ENCODE results near the gene SNX9. TPM values are rescaled to one million over a fixed set of nuclear protein-coding genes. Genes with fewer than 3 reads are reported as not detected.
"Not testable (repeated sequence)": the region's sequence is repeated elsewhere in the genome, so short reads cannot be mapped to it uniquely, and the experiment has no call there.

Gene SNX9
- total RNA-seq, 2 donors from 2014 or later, result 37.3 to 81.7 TPM

DNA sequence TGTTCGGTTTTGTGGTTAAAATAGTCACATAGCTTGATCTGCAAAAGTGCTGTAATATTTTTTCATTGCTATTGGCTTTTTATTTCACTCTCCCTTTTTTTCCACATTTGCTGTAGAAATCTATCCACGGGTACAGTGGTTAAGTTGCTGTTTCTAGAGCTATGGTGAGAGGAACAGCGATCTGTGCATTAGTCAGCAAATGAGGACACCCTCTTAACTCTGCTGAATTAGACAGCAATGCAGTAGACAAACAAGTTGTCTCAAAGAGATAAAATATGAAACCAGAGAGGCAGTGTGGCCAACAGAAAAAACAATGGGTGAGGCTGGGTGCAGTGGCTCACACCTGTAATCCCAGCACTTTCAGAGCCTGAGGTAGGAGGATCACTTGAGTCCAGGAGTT lies 141.1 kb downstream of the SNX9 start:
- H3K9me3 ChIP-seq, result no peaks in the 10 kb centered on the region
- H3K4me1 ChIP-seq, result peaks cover 7% of the 10 kb centered on the region
- intact Hi-C loops (cut with DNase I), result no loop called here
- H3K27ac ChIP-seq, result no peak overlapping the region
- no peaks in the 10 kb centered on the region for H3K36me3 ChIP-seq
- DNase-seq, result no peak
- TF ChIP-seq, protein P1, sequence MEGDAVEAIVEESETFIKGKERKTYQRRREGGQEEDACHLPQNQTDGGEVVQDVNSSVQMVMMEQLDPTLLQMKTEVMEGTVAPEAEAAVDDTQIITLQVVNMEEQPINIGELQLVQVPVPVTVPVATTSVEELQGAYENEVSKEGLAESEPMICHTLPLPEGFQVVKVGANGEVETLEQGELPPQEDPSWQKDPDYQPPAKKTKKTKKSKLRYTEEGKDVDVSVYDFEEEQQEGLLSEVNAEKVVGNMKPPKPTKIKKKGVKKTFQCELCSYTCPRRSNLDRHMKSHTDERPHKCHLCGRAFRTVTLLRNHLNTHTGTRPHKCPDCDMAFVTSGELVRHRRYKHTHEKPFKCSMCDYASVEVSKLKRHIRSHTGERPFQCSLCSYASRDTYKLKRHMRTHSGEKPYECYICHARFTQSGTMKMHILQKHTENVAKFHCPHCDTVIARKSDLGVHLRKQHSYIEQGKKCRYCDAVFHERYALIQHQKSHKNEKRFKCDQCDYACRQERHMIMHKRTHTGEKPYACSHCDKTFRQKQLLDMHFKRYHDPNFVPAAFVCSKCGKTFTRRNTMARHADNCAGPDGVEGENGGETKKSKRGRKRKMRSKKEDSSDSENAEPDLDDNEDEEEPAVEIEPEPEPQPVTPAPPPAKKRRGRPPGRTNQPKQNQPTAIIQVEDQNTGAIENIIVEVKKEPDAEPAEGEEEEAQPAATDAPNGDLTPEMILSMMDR (IDR thresholded peaks at IDR 0.05), result no peak
- H3K27me3 ChIP-seq, result no peaks in the 10 kb centered on the region
- no peak overlapping the region for H3K9ac ChIP-seq (ENCODE audit: low read depth in 2 of 2, low read length in 2 of 2)
- no peak overlapping the region for H3K4me3 ChIP-seq

DNA sequence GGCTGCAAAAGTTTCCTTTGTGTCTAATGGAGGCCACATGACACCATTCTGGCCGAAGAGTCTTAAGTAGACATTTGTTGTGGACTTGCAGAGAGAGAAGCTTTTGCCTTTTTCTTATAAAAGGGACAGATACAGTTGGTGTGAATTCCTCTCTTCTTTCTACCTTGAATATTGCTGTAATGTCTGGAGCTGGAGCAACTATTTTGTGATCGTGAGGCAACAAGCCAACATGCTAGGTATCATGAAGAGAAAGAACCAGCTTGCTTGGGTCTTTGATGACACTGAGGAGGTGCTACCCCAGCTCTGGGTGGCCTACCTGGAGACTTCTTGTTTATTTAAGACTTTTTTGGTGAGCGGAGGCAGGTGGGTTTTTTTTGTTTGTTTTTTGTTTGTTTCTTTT lies 142.3 kb downstream of the SNX9 start:
- intact Hi-C loops (cut with DNase I), result no loop called here
- TF ChIP-seq, protein P1 (IDR thresholded peaks at IDR 0.05), result no peak
- H3K27ac ChIP-seq, result peak overlapping the region; percentile 96

DNA sequence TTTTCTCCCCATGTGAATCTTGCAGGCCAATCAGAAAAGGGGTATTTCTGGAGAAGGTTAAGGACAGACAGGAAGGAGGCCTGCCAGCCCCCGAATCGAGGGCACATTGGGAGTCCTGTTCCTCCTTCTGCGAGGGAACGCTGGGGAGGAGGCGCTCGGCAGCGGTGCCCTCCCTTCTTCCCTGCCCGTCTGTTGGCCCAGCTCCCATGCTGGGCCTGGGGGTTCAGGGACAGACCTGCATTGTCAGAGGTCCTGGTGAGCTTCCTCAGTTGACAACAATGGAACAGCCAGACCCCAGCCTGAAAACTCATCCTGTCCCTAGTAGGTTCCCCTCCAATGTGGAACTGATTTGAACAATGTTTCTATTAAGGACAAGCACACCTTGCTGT lies 143.5 kb downstream of the SNX9 start:
- Histone ChIP-seq H3K9me3 (no peaks in the 10 kb centered on the region), H3K27me3 (no peaks in the 10 kb centered on the region), H3K4me1 (peaks cover 7% of the 10 kb centered on the region), H3K36me3 (no peaks in the 10 kb centered on the region), H3K9ac (ENCODE audit: low read depth in 2 of 2, low read length in 2 of 2) (peak overlapping the region; percentile 42 to 74), H3K4me3 (no peak overlapping the region), H3K27ac (peak overlapping the region; percentile 96)
- intact Hi-C loops (cut with DNase I), result no loop called here
- DNase-seq, result peak; percentile 47
- TF ChIP-seq, protein P1 (IDR thresholded peaks at IDR 0.05), result no peak

More for the DNA sequence above, 142.3 kb downstream of the SNX9 start:
- no peaks in the 10 kb centered on the region for H3K27me3 ChIP-seq
- no peak for DNase-seq
- no peak overlapping the region for H3K9ac ChIP-seq (ENCODE audit: low read depth in 2 of 2, low read length in 2 of 2)
- H3K4me1 ChIP-seq, result peaks cover 7% of the 10 kb centered on the region
- H3K4me3 ChIP-seq, result no peak overlapping the region
- H3K9me3 ChIP-seq, result no peaks in the 10 kb centered on the region
- no peaks in the 10 kb centered on the region for H3K36me3 ChIP-seq

DNA sequence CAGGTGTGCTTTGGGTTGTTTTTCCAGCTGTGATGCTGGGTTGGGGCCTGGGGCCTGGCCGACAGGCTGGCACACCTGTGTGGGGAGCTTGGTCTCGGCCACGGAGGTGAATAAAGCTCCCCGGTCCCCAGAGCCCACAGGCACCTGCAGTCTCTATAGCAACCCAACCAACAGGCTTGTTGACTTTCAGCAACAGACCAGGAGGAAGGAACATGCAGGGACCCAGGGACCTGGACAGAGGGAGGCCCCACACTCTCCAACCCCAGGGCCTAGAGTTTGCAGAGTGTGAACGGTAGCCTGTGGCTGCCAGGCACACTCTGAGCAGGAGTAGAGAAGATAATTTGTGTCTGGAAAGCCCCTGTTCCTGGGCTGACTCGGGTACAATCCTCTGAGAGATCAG lies 144.0 kb downstream of the SNX9 start:
- Histone ChIP-seq H3K4me3 (no peak overlapping the region), H3K4me1 (peaks cover 7% of the 10 kb centered on the region), H3K9ac (ENCODE audit: low read depth in 2 of 2, low read length in 2 of 2) (peak overlapping the region; percentile 33 to 74), H3K36me3 (no peaks in the 10 kb centered on the region), H3K9me3 (no peaks in the 10 kb centered on the region), H3K27me3 (no peaks in the 10 kb centered on the region), H3K27ac (peak overlapping the region; percentile 96)
- TF ChIP-seq, protein P1 (IDR thresholded peaks at IDR 0.05), result no peak
- peak; percentile 52 for DNase-seq
- intact Hi-C loops (cut with DNase I), result no loop called here

DNA sequence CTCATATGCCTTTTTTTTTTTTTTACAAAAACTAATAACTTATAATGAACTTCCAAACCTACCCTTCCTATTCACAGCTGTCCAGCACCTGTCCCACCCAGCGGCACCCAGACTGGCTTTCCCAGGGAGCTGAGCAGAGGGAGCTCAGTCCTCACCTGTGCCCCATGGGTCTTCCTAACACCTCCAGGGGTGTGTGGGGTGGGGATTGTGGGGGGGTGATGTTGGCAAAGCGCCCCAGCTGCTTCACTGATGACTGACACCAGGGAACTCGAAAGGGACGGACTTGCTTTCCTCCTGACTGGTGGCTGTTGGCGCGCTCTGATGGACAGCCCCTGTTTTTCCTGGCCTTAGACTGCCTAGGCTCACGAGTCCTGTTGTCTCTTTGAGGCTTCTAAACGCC lies 144.4 kb downstream of the SNX9 start:
- peak overlapping the region in 1 of 2 donors; percentile 74 for H3K9ac ChIP-seq (ENCODE audit: low read depth in 2 of 2, low read length in 2 of 2)
- no peaks in the 10 kb centered on the region for H3K9me3 ChIP-seq
- peak overlapping the region; percentile 96 for H3K27ac ChIP-seq
- H3K4me3 ChIP-seq, result no peak overlapping the region
- TF ChIP-seq, protein P1 (IDR thresholded peaks at IDR 0.05), result no peak
- DNase-seq, result no peak
- peaks cover 7% of the 10 kb centered on the region for H3K4me1 ChIP-seq
- H3K27me3 ChIP-seq, result no peaks in the 10 kb centered on the region
- H3K36me3 ChIP-seq, result no peaks in the 10 kb centered on the region
- intact Hi-C loops (cut with DNase I), result no loop called here

DNA sequence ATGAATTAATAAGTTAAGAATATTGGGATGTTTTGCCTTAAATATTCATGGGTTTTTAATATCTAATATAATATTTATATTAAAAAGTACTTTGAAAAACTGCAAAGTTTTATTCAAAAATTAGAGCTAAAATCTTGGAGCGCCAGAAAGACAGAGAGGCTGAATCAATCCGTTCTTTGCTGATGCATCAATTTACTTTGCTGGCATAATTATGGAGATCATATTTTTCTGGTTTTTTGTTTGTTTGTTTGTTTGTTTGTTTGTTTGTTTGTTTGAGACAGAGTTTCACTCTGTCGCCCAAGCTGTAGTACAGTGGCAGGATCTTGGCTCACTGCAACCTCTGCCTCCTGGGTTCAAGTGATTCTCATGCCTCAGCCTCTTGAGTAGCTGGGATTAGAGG lies 149.1 kb downstream of the SNX9 start:
- intact Hi-C loops (cut with DNase I); H3K4me1 ChIP-seq; H3K9ac ChIP-seq (ENCODE audit: low read depth in 2 of 2, low read length in 2 of 2); H3K27me3 ChIP-seq; H3K9me3 ChIP-seq; H3K4me3 ChIP-seq; DNase-seq; H3K36me3 ChIP-seq; H3K27ac ChIP-seq: not testable (repeated sequence)
